GM19193 (cell line): Measurements from ENCODE around the gene CGNL1.

Source experiments
- POLR2A ChIP-seq: IDR thresholded peaks from 4 replicates; pipeline ENCODE4 v1.6.1; 2011; ENCODE audit not compliant: insufficient read depth, insufficient read length; ENCODE audit errors: extremely low read depth

The CGNL1 gene

GRCh38 chr15:57370929-57371328, 5.4 kb upstream of the CGNL1 start:
- no peak for TF ChIP-seq POLR2A

GRCh38 chr15:57373251-57373881, 2.9 kb upstream of the CGNL1 start:
- no peak for TF ChIP-seq POLR2A

- no peak for TF ChIP-seq POLR2A
Observed at GRCh38 chr15:57373882-57374276, 2.4 kb upstream of the CGNL1 start.

GRCh38 chr15:57376696-57377477, 582 bp downstream of the CGNL1 start:
- TF ChIP-seq POLR2A = no peak

DNA sequence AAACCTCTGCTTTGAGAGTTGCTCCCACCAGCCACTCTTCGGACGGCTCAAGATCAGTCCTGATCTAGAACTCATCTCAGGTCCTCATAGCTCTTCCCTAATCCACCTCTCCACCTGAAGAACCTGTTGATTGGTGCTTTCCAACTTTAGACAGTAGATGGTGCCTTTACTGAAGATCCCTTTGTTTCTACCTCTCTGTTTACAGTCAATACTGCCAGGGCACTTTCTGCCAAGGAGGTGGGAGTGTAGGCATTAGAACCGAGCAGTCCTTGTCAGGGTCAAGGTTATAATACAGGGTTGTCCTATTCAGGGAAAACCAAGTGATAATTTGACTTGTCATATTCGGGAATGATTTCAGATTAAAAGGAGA, 1.2 kb downstream of the CGNL1 start:
- no peak for TF ChIP-seq POLR2A

GRCh38 chr15:57379487-57379886, 3.2 kb downstream of the CGNL1 start:
- TF ChIP-seq POLR2A = no peak

- no peak for TF ChIP-seq POLR2A
Observed at GRCh38 chr15:57380854-57381253, 4.5 kb downstream of the CGNL1 start.

DNA sequence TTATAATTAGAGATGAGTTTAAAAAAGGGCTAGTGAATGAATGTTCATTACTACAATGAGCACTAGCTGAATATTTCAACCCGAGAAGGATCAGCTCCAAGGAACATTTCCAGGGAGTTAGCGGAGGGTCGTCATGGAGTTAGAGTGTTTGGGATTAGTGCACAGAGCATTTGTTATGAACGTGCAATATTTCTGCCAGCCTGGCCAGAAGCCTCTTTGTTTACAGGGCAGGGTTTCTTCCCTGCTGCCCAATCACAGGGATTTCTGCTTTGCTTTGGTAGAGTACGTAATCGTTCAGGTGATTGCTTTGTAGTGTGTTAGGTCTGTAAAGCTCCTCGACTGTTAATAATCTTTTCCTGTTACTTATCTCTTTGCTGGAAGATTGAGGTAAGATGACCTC, 5.9 kb downstream of the CGNL1 start:
- no peak for TF ChIP-seq POLR2A

GRCh38 chr15:57382969-57383368, 6.7 kb downstream of the CGNL1 start:
- no peak for TF ChIP-seq POLR2A

- TF ChIP-seq POLR2A = no peak
Observed at GRCh38 chr15:57384024-57384423, 7.7 kb downstream of the CGNL1 start.

- TF ChIP-seq POLR2A = no peak
Observed at GRCh38 chr15:57384816-57385215, 8.5 kb downstream of the CGNL1 start.

GRCh38 chr15:57385923-57386390, 9.7 kb downstream of the CGNL1 start:
- TF ChIP-seq POLR2A = no peak

DNA sequence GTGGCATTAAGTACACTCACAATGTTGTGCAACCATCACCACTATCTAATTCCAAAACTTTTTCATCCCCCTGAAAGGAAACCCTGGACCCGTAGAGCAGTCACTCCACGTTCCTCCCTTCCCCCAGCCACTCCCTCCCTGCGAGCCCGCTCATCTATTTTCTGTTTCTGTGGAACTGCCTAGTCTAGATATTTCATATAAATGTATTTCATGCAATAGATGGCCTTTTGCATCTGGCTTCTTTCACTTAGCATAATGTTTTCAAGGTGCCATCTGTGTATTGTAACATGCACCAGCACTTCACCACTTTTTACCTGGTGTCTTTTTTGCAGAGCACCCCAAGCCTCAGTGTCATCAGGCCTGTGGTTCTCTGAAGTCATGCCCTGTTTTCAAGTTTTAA, 10.7 kb downstream of the CGNL1 start:
- TF ChIP-seq POLR2A = no peak

DNA sequence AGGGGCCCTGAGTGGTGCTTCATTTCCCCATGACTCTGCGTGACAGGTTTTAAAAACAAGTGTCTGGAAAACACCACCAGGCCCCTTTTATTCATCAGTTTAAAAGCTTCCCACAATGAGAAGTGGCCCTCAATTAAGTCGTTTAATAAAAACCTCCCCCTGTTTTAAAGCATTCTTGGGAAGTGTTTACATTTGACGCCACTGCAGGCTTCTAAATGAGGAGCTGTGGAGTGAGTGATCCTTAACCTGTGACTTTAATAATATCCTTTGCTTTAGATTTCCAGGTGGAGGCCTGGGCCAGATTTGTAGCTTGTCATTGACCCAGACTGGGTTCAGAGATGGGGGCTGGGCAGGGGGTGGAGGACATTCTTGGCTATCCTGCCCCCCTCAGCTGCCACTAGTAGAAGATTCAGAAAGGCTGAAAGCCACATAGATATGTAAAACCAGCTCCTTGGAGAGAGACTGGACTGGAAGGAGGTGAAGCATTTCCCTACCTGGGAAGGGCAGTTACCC, 11.3 kb downstream of the CGNL1 start:
- TF ChIP-seq POLR2A = no peak

DNA sequence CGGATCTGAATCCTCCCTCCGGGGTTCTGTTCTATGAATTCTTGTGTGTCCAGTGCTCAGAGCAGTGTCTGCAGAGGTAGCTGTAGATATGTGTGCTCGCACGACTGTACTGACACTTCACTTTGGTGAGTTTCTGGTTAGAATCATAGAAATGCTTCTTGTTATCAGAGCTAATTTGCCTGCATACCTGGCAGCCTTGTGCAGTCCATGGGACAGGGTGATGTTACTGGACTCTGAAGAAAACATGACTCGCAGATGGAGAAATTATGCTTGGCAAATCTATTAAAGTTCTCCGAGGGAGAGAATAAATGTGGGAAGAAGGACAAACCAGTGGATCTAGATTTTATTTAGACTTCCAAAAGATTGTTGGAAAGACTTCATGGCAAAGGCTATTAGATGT, 12.2 kb downstream of the CGNL1 start:
- TF ChIP-seq POLR2A = no peak

DNA sequence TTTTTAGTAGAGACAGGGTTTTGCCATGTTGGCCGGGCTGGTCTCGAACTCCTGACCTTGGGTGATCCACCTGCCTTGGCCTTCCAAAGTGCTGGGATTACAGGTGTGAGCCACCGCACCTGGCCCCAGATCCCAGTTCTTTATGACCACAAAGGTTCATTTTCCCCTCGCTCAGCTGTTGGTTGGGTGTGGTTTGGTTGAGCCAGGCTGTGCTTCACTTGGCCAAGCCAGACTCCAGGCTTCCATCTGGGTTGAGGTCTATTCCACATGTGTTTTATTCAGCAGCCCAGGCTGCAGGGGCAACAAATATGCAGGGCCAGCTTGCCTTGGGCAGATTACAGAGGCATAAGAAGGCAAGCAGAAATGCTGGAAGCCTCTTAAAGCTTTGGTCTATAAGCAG, 13.7 kb downstream of the CGNL1 start:
- TF ChIP-seq POLR2A = no peak
